GM21367 (cell line): Measurements from ENCODE around the gene BTG4.

ENCODE experiments used
- ATAC-seq: cut with Tn5 transposase; IDR thresholded peaks from one replicate; pipeline ENCODE4 v1.9.1; 2021; ENCODE audit not compliant: unreplicated experiment

Gene BTG4

DNA sequence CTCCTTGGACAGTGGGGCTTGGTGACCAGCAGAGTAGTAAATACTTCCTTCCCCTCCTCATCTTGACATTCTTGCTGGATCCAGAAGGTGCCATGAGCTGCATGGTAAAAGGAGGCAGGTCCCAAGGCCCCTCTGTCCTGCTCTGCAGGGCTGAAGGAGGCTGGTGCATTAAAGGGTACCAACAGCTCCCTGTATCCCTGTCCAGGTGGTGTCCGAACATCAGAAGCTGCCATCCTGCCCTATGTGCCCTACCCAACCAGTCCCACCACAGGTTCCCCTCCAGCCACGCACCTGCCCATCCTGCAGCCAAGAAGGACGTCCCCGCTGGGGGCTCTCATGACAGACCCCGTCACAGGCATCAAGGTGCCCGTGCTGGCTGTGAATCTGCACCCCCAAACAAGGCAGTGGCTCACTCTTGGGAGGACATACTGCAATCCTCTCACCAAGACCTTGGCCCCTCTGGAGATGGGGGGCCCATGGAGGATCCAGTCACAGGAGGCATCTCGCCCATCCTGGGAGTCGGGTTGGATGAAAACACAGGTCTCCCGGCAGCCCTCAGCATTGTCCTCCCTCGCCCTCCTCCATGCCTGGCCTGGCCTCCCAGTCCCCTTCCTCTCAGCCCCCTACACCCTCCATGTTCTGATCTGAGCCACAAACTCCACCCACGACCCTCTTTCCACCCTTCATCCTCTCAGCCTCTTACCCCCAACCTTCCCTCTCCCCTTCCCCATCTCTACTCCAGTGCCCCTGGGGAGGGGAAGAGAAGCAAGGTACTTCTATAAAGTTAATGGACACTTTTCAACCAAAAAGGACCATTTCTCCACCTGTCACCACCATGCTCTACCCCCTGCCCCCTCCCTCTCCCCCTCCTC, 55.1 kb downstream of the BTG4 start:
- ATAC-seq = no peak

DNA sequence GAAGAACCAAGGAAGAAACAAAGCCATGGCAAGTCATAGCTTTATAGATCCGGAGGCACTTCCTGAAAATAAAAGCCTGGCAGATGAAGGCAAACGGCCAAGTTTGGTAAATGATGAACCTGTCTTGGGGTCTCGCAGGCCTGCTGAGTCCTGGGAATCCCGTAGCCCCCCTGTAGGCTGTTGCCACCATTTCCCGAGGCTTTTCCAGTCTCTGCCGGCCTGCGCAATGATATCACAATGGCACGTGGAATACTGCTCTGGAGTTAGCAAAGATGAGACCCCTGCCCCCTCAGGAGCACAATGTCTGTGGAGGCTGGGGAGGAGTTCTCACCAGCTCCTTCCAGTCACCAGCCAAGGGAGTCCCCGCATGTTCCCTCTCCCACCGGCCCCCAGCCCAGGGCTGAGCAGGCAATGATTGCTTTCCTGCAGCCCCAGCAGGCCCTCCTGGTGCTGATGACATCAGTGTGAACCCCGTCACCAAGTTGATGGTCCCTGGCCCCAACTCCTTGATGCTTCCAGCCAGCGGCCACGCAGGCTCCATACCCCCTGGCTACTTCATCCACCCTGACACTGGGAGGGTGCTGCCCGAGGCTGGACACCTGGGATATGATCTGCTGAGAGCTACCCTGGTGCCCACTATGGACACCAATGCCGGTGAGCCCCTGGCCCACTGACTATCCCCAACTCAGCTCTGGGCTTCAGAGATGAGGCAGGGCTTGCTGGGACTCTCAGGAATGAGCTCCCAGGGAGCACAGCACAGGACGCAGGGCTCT, 55.9 kb downstream of the BTG4 start:
- no peak for ATAC-seq

DNA sequence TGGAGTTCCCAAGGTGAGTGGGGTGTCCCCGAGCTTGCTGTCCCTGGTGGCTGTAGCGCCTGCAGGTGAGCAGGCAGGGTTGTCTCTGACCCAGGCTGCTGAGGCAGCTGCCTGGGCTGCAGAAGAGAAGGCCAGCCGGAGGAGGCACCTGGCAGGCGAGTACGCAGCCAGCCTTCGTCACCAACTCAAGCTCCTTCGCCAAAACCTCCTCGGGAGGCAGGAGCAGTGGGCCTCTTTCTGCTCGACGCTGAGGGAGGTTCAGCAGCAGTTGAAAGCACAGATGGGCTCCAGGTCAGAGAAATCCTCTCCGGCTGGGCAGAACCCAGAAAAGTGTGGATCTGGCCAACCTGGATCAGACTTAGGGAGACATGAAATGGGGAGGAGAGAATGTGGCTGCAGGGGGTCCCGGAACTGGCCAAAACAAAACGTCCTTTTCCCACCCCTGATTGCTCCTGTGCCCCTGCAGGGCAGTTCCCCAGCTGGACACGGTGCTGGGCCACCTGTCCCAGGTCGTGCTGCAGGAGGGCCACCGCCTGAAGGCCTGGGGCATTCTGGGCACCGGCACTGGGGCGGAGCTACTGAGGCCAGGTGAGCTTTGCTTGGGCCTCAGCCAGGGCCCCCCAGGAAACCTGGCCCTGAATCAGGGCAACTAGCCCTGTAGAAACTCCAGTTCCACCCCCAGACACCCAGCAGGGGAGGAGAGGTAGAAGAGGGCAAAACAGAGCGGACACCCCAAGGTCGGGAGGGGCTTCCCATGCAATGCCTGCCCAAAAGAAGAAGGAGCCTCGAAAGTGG, 56.7 kb downstream of the BTG4 start:
- no peak for ATAC-seq

DNA sequence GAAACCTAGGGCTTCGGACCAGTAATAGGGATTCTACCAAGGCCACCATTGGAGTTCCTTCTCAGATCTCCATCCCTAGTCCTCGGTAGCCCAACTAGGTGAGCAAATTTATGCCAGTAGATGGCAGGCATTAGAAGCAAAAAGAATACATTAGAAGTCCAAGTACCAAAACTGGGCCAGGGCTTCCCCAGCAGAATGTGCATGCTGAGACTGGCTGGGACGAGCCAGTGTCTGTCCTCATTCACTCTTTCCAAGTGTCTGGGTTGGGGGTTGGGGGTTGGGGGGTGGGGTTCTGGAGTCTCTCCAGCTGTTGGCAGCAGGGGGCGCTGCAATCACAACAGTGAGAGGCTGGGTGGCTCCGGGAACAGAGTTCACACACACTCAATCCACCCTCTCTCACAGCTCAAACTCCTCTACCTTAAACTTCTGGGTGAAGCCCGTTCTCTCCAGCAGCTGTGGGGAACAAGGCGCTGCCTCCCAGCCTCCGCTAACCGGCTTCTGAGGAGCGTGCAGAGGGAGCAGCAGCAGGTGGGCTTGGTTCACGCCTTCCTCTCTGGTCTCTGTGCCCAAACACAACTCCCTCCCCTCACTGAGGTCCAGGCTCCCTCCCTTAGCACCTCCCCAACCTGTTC, 57.5 kb downstream of the BTG4 start:
- ATAC-seq = no peak

DNA sequence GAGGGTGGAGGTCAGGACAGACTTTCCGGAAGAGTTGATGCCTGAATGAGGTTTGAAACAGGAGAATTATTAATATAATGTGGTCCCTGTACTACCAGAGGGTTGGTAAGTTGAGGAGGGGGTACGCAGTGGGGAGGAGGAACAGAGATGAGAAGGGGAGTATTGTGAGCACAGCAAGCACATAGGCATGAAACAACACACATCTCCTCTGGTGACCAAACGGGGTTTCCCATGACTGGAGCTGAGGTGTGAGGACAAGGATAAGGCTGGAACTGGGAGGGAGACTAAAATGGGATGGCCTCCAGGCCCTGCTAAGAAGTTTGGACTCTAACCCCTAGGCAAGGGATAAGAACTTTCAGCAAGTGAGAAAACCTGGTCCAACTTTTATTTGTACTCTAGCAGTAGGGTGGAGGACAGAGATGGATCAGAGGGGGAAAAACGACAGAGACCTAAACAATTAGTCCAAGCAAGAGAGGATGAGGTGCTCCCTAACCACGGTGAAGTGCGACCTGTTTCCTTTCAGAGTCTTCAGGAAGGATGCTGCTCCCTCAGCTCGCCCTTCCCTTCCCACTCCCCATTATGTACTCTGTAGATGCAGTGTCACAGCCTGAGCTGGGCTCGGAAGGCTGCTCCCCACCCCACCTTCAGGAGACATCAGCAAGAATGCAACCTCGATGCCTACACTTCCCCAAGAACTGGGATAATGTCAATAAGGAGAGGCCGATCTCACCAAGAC, 59.2 kb downstream of the BTG4 start:
- ATAC-seq = no peak

DNA sequence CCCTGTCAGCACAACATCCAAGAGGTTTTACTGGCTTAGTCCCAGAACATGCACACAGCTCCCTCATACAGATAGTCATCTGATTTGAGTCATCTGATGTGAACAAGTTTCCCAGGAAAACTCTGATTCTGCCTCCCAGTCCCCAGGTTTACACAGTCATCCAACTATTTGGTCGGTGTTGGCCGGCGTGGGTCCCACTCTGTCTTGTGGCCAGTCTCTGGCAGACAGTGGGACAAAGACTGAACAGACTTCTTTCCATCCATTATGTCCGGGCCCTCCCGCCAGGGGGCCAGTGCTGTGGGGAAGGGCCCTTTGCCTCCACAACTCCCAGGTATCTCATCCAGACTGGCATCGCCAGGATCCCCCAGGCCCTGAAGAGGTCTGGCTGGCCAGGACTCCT, 60.0 kb downstream of the BTG4 start:
- no peak for ATAC-seq

DNA sequence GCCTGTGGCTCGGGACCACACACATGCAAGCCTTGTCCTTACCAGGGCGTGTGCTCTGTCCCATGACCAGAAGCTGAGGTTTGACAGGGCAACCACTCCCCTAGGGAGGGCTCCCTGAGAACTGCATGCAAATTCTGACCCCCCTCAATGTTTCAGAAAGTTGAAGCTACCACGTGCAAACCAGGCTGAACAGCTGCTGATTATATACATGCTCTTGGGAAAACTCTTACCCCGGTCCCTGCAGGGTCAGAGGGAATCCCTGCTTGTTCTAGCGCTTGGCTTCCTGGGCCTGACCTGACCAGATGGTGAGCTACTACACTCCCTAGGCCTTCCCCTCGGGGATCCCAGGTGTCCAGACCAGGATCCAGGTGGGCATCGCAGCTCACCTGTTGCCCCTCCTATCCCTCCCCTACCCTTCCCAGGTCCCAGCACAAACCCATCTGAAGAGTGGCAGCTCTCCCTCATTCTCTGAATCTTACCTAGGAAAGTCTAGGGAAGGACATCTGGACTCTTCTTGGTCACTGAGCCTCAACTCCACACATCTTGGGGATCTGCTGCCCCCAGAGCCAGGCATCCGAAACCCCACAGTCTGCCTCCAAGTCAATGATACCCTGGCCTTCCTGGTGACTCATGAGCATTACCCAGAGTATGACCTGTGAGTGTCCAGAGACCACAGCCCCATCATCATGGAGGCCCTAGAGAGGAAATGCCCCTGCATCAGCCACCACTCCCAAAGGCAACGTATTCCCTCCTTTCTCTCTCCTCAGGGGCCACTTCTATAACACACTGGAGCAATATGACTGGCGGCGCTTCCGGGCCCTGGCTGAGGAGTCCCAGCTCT, 61.5 kb downstream of the BTG4 start:
- peak; percentile 86 for ATAC-seq

DNA sequence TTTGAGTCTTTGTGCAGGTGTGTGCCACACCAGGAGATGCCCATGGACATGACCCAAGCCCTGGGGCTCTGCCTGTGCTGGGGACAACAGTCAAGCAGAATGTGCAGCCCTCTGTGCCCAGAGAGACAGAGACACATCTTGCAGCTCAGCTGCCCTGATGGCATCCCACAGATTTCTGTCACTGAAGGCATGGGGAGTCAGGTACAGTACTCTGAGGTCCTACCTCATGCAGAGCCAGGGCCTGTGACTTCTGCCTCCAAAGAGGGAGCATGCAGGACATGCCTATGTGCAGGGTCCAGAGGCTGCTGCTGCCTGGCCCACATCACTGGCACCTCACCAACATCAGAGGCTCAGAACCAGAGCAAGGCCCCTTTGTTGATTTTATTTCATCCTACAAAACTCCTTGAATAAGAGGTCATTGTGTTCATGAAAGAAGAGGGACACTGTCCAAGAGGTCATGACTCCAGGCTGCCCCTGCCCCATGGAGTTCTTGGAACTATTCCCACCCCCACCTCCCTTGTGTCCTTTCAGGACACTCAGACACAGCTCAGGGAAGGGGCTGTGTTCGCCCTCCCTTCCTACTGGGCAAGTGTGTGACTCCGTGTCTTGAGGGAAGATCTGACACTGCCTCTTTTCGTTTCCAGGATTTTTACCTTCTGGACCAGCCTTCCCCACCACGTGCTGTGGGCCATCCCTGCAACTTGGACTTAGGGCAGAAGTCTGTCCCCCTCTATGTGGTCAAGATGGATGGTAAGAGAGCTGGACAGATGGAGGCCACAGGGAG, 62.3 kb downstream of the BTG4 start:
- no peak for ATAC-seq

DNA sequence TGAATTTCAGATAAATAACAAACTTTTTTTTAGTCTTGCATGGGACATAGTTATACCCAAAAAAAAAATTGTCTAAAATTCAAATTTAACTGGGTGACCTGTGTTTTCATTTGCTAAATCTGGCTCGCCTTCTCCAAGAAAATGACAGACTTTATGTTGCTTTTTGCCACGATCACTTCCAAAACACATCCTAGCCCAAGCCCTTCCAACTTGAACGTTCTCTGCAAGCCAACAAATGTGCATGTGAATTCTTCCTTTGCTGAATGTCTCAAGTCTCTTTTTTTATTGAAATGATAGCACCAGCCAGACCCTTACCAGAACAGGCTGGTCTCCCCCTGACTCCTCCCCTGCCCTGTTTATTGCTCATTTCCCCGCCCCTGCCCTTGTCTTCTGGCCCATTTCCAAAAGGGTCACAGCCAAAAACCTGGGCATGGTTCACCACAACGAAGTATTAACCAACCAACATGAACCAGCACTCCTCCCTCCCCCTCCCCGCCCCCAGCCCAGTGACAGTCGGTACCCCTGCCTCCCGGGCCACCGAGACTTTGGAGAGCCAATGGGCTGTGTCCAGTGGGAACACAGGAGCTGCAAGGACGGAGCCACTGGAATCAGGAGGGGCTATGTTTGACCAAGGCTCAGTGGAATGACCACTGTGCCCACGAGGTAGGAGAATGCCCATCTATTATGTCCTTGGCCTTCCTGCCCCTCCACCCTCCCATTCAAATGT, 63.2 kb downstream of the BTG4 start:
- no peak for ATAC-seq

DNA sequence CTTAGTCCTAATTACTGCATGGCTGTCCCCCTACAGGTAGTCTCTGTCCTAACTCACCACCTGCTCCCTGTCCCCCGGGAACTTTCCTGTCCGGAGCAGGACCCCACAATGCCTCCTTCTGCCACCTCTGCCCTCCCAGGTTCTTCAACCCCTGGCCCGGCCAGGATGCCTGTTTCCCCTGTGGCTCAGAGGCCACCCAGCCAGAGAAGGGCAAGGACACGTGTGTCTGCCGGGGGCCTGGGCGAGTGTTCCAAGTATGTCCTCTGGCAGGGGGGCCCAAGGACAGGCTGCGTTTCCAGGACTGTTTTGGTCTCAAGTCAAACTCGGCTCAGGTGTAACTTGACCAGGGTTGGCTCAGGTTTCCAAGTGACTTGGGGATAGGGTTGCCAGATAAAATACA, 63.8 kb downstream of the BTG4 start:
- ATAC-seq = no peak

DNA sequence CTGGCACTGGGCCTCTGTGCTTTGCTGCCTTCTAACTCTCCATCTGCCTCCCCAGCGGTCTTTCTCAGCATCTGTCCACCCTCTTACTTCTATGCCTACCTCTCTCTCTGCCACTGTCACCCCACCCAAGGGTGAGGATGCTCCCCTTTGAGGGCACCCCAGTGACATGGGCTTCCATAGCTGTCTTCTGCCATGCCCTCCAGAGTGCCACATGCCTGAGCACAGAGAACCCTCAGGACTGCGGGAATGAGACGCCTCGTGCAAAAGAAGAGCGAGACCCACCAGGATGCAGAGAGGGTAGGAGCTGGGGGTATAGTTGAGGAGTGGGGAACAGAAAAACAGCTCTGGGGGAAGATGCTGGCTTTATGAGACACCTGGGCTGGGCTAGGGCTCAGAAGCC, 64.3 kb downstream of the BTG4 start:
- no peak for ATAC-seq

DNA sequence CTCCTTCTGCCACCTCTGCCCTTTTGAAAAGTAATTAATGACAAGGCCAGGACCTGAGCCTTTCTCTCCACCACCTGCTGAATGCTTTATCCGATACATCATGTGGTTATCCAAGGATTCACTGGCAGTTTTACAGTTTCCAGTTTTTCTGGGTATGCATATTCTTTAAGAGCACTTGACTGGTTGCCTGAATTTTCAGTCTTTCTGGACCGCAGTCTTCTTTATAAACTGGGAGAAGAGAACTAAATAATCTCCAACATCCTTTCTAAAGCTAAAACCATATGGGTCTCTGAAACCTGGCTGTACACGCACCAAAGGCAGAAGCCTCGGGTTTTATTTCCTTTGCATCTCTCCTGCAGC, 65.1 kb downstream of the BTG4 start:
- no peak for ATAC-seq

DNA sequence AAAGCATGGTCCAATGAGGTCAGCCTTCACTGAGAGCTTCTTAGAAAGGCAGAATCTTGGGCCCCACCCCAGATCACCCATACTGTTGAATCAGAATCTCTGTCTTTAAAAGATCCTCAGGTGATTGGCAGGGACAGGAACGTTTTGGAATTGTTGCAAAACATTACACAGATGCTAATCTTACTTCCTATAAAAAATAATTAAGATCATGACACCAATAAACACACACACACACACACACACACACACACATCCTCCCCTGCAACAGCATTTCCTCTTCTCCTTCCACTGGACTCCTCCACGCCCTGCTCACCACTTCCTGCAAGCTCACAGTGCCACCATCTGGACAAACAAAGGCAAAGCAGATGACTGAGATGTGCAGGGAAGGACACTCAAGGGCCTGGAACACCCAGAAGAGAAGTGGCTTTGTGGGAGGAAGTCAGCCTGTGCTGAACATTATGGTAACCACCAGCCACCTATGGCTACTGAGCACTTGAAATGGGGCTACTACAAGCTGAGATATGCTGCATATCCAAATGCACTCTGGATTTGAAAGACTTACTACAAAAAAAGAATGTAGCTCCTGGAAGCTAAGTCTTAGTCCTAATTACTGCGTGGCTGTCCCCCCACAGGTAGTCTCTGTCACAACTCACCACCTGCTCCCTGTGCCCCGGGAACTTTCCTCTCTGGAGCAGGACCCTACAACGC, 65.6 kb downstream of the BTG4 start:
- ATAC-seq = peak; percentile 76

DNA sequence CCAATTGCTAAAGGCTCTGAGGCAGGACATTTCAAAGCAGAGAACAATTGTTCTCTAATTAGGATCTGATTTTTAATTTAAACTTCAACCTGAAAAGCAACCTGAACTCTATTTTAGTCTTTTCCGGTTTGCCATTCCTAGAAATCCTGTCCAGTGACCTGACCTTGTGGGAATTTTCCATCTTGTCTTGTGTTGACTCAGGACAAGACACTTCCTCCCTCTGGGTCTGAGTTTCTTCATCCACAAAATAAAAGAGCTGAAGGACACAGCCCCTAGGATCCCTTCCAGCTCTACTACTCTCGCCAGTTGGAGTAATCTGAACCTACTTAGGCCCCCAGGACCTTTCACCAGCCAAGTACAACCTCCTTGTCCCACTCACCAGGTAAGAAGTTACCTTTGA, 66.6 kb downstream of the BTG4 start:
- no peak for ATAC-seq
